ENCODE measurements around the gene DOCK10.

Gene DOCK10

GRCh38 chr2:224999321-224999720 lies 42.9 kb downstream of the DOCK10 start (continued):
- TF ChIP-seq ZNF513 (tag by site-specific recombination; IDR thresholded peaks at IDR 0.05) = no peak

- ChIA-PET POLR2A (no interaction called here), CTCF (no interaction called here)
- Histone ChIP-seq H3K4me3 (ENCODE audit: low read depth, low read length) (no peak overlapping the region), H3K4me1 (ENCODE audit: control insufficient read depth, insufficient read depth, low read length) (no peaks in the 10 kb centered on the region), H3K27ac (ENCODE audit: extremely low read depth, low read depth, low read length) (no peak overlapping the region), H3K36me3 (ENCODE audit: control insufficient read depth in 2 of 2, insufficient read depth in 1 of 2, low read length in 2 of 2) (no peaks in the 10 kb centered on the region), H3K9me3 (ENCODE audit: control insufficient read depth, insufficient read depth, low read depth, low read length) (no peaks in the 10 kb centered on the region)
- TF ChIP-seq ZNF280C (tag by site-specific recombination; IDR thresholded peaks at IDR 0.05) (no peak), GLIS1 (tag by site-specific recombination; IDR thresholded peaks at IDR 0.05) (no peak), ZNF623 (tag by site-specific recombination; IDR thresholded peaks at IDR 0.05) (no peak), KLF8 (tag by site-specific recombination; IDR thresholded peaks at IDR 0.05) (no peak), ZNF138 (tag by site-specific recombination; IDR thresholded peaks at IDR 0.05; ENCODE audit: borderline replicate concordance) (no peak), ZNF214 (tag by site-specific recombination; IDR thresholded peaks at IDR 0.05; ENCODE audit: borderline replicate concordance) (no peak), ZNF292 (tag by site-specific recombination; IDR thresholded peaks at IDR 0.05; ENCODE audit: borderline replicate concordance, low read depth) (no peak), KLF16 (tag by site-specific recombination; IDR thresholded peaks at IDR 0.05) (no peak), ZBTB8A (tag by site-specific recombination; IDR thresholded peaks at IDR 0.05) (no peak), INSM2 (tag by site-specific recombination; IDR thresholded peaks at IDR 0.05) (no peak), ZNF362 (tag by site-specific recombination; IDR thresholded peaks at IDR 0.05) (no peak), WT1 (tag by site-specific recombination; IDR thresholded peaks at IDR 0.05) (no peak), ZFHX2 (tag by site-specific recombination; conservative IDR thresholded peaks at IDR 0.05) (no peak), KLF9 (tag by site-specific recombination; IDR thresholded peaks at IDR 0.05; ENCODE audit: low read depth) (no peak), CTCF (tag by site-specific recombination; IDR thresholded peaks at IDR 0.05) (no peak)
Observed at GRCh38 chr2:224997802-224998201, 44.5 kb downstream of the DOCK10 start.

GRCh38 chr2:224995419-224995818 lies 46.8 kb downstream of the DOCK10 start:
- no peak for TF ChIP-seq ZNF654 (tag by site-specific recombination; IDR thresholded peaks at IDR 0.05; ENCODE audit: low read depth)
- no peak for TF ChIP-seq ZXDB (tag by site-specific recombination; IDR thresholded peaks at IDR 0.05)
- no peak overlapping the region for H3K4me3 ChIP-seq (ENCODE audit: low read depth, low read length)
- H3K36me3 ChIP-seq (ENCODE audit: control insufficient read depth in 2 of 2, insufficient read depth in 1 of 2, low read length in 2 of 2) = no peaks in the 10 kb centered on the region
- H3K9me3 ChIP-seq (ENCODE audit: control insufficient read depth, insufficient read depth, low read depth, low read length) = no peaks in the 10 kb centered on the region
- ChIA-PET CTCF (interaction anchor here (0.7 kb wide), 1 partner anchor 187 kb away, joined by 3 read pairs; no protein-coding TSS in a partner anchor), POLR2A (no interaction called here)
- no peaks in the 10 kb centered on the region for H3K4me1 ChIP-seq (ENCODE audit: control insufficient read depth, insufficient read depth, low read length)
- H3K27ac ChIP-seq (ENCODE audit: extremely low read depth, low read depth, low read length) = no peak overlapping the region
